SU-DHL-6 (cell line): ENCODE results near the gene STAT2.

Experiments used
- H2AFZ ChIP-seq: fragments of 200-600 bp; sonication (generic); 2 replicates; pipeline ENCODE4 v1.6.1; 2014; ENCODE audit warnings: low read depth, mild to moderate bottlenecking, moderate library complexity, mixed read lengths, antibody characterized with exemption, low read length; ENCODE audit not compliant: severe bottlenecking
- H3F3A ChIP-seq: fragments of 200-600 bp; shearing (Covaris generic); 2 replicates; pipeline ENCODE4 v1.6.0; 2016; ENCODE audit warnings: antibody characterized with exemption, mild to moderate bottlenecking; ENCODE audit not compliant: insufficient read depth
- H3K27ac ChIP-seq: fragments of 200-600 bp; sonication (generic); 2 replicates; pipeline ENCODE4 v1.5.1; 2016; ENCODE audit warnings: low read depth, mild to moderate bottlenecking, low read length, moderate library complexity, mixed read lengths
- H3K27me3 ChIP-seq: fragments of 200-600 bp; sonication (generic), shearing (Covaris generic); 2 replicates; pipeline ENCODE4 v1.6.0; 2014; ENCODE audit warnings: mild to moderate bottlenecking, low read length
- H3K36me3 ChIP-seq: fragments of 200-600 bp; sonication (generic); 2 replicates; pipeline ENCODE4 v1.6.1; 2014; ENCODE audit warnings: mild to moderate bottlenecking, low read length, mixed read lengths
- H3K4me2 ChIP-seq: fragments of 300-600, 200-600 bp; shearing (Covaris generic), sonication (generic); 2 replicates; pipeline ENCODE4 v1.6.0; 2014; ENCODE audit warnings: low read length, low read depth, mild to moderate bottlenecking; ENCODE audit not compliant: poor library complexity, severe bottlenecking
- H3K4me3 ChIP-seq: fragments of 200-600 bp; sonication (generic); 2 replicates; pipeline ENCODE4 v1.5.1; 2014; ENCODE audit warnings: antibody characterized with exemption, low read length, mild to moderate bottlenecking, mixed read lengths; ENCODE audit not compliant: insufficient read depth, poor library complexity, severe bottlenecking
- H3K79me2 ChIP-seq: fragments of 200-600 bp; sonication (generic); 2 replicates; pipeline ENCODE4 v1.6.1; 2014; ENCODE audit warnings: mild to moderate bottlenecking, low read length, moderate library complexity; ENCODE audit not compliant: insufficient read depth
- H3K9ac ChIP-seq: fragments of 200-600 bp; sonication (generic); 2 replicates; pipeline ENCODE4 v1.7.0; 2014; ENCODE audit warnings: mild to moderate bottlenecking, low read length
- H3K9me2 ChIP-seq: fragments of 200-600 bp; sonication (generic); replicated peaks from 2 replicates; pipeline ENCODE4 v1.6.1; 2014; ENCODE audit warnings: low read length; ENCODE audit not compliant: insufficient read depth
- H3K9me3 ChIP-seq: fragments of 200-600 bp; sonication (generic); 2 replicates; pipeline ENCODE4 v1.6.1; 2014; ENCODE audit warnings: low read length, mixed read lengths; ENCODE audit not compliant: insufficient read depth
- H4K20me1 ChIP-seq: fragments of 200-600 bp; sonication (generic); 2 replicates; pipeline ENCODE4 v1.6.1; 2014; ENCODE audit warnings: low read depth, mild to moderate bottlenecking, antibody characterized with exemption, low read length, moderate library complexity, mixed read lengths
- EZH2phosphoT487 ChIP-seq: fragments of 200-600 bp; sonication (generic), shearing (Covaris generic); conservative IDR thresholded peaks from 2 replicates; pipeline ENCODE4 v1.6.1; 2018; ENCODE audit warnings: mild to moderate bottlenecking, antibody characterized with exemption, low read length, moderate library complexity, mixed read lengths
- TF ChIP-seq, protein P1 (sequence below): fragments of 200-600 bp; sonication (generic); IDR thresholded peaks from one replicate; pipeline ENCODE4 v1.5.1; 2017; ENCODE audit warnings: antibody characterized with exemption, mild to moderate bottlenecking, low read length, moderate library complexity; ENCODE audit not compliant: insufficient read depth, poor library complexity, severe bottlenecking

STAT2 gene

DNA sequence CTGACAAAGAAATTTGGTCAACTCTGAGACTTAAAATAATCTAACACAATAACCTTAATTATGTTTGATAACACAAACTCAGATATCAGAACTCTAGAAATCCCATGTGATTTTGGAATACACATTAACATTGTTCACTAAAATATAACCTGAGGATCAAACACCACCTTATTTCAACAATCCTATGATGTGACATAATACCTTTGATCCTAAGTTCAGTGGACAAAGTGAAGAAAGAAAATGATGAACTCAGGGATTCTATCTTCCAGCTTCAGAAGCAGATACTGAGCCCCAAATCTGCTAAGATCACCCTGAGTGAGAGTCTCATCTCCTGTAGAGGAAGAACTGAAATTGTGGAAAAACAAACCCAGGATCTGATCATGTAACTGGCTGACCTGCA is 38.4 kb upstream of the STAT2 start:
- Histone ChIP-seq H3F3A (no peaks in the 10 kb centered on the region), H2AFZ (no peak overlapping the region), H3K27me3 (no peaks in the 10 kb centered on the region), H3K36me3 (no peaks in the 10 kb centered on the region), H3K9ac (no peak overlapping the region), H3K4me3 (no peak overlapping the region), H3K4me2 (no peak overlapping the region), H3K79me2 (no peaks in the 10 kb centered on the region), H4K20me1 (no peaks in the 10 kb centered on the region), H3K9me3 (no peaks in the 10 kb centered on the region), H3K27ac (no peak overlapping the region), H3K9me2 (no peaks in the 10 kb centered on the region)
- TF ChIP-seq, protein P1, sequence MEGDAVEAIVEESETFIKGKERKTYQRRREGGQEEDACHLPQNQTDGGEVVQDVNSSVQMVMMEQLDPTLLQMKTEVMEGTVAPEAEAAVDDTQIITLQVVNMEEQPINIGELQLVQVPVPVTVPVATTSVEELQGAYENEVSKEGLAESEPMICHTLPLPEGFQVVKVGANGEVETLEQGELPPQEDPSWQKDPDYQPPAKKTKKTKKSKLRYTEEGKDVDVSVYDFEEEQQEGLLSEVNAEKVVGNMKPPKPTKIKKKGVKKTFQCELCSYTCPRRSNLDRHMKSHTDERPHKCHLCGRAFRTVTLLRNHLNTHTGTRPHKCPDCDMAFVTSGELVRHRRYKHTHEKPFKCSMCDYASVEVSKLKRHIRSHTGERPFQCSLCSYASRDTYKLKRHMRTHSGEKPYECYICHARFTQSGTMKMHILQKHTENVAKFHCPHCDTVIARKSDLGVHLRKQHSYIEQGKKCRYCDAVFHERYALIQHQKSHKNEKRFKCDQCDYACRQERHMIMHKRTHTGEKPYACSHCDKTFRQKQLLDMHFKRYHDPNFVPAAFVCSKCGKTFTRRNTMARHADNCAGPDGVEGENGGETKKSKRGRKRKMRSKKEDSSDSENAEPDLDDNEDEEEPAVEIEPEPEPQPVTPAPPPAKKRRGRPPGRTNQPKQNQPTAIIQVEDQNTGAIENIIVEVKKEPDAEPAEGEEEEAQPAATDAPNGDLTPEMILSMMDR, result no peak
- no peak for TF ChIP-seq EZH2phosphoT487

DNA sequence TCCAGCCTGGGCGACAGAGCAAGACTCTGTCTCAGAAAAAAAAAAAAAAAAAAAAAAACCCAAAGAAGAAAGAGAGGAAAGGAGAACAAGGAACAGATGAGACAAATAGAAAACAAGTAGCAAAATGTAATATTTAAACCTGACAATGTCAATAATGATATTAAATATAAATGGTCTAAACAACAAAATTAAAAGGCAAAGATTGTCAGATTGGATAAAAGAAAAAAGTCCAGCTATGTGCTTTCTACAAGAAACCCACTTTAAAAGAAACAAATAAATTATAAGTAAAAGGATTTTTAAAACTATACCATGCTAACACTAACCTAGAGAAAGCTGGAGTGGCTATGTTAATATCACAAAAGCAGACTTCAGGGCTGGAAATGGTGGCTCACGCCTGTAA is 32.4 kb upstream of the STAT2 start:
- no peak for TF ChIP-seq EZH2phosphoT487
- TF ChIP-seq, protein P1, result no peak
- H3K9me3 ChIP-seq, result no peaks in the 10 kb centered on the region
- no peaks in the 10 kb centered on the region for H3K79me2 ChIP-seq
- H3K4me3 ChIP-seq, result no peak overlapping the region
- H2AFZ ChIP-seq, result no peak overlapping the region
- no peak overlapping the region for H3K27ac ChIP-seq
- no peaks in the 10 kb centered on the region for H3K9me2 ChIP-seq
- H3K27me3 ChIP-seq, result no peaks in the 10 kb centered on the region
- H3K4me2 ChIP-seq, result no peak overlapping the region
- no peaks in the 10 kb centered on the region for H4K20me1 ChIP-seq
- H3K9ac ChIP-seq, result no peak overlapping the region
- no peaks in the 10 kb centered on the region for H3K36me3 ChIP-seq
- no peaks in the 10 kb centered on the region for H3F3A ChIP-seq

DNA sequence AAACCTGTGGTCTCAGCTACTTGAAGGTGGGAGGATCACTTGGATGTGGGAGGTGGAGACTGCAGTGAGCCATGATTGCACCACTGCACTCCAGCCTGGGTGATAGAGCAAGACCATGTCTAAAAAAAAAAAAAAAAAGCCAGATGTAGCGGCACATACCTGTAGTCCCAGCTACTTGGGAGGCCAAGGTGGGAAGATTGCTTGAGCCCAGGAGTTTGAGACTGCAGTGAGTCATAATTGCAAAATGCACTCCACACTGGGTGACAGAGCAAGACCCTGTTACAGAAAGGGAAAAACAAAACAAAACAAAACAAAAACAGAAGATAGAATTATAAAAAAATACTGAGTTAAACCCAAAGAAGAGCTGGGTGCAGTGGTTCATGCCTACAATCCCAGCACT is 31.8 kb upstream of the STAT2 start:
- no peaks in the 10 kb centered on the region for H3K79me2 ChIP-seq
- H3K27me3 ChIP-seq, result no peaks in the 10 kb centered on the region
- H3K36me3 ChIP-seq, result no peaks in the 10 kb centered on the region
- H3K9me3 ChIP-seq, result no peaks in the 10 kb centered on the region
- no peaks in the 10 kb centered on the region for H4K20me1 ChIP-seq
- no peak overlapping the region for H3K4me2 ChIP-seq
- H3K27ac ChIP-seq, result no peak overlapping the region
- no peaks in the 10 kb centered on the region for H3K9me2 ChIP-seq
- H3K9ac ChIP-seq, result no peak overlapping the region
- no peaks in the 10 kb centered on the region for H3F3A ChIP-seq
- H3K4me3 ChIP-seq, result no peak overlapping the region
- no peak overlapping the region for H2AFZ ChIP-seq
- TF ChIP-seq, protein P1, result no peak
- TF ChIP-seq EZH2phosphoT487, result no peak
